Stimulated activated CD4-positive, alpha-beta T cell treated with anti-CD3 and anti-CD28 coated beads, TNF-alpha, amount 100 ng/mL, for 48 hours (primary cell): ENCODE results near the gene CSTF2T.
"Not testable (repeated sequence)": the region's sequence is repeated elsewhere in the genome, so short reads cannot be mapped to it uniquely, and the experiment has no call there.

Experiments
- DNase-seq, 3 donors: peaks; one replicate each; pipeline ENCODE4 v3.0.0-alpha.2; 2020; ENCODE audit warnings: low read depth in 3 of 3

Gene CSTF2T

GRCh38 chr10:51696251-51696650 is 3.1 kb downstream of the CSTF2T start:
- DNase-seq = no peak

- DNase-seq = no peak
Measured at GRCh38 chr10:51694086-51694768, 5.2 kb downstream of the CSTF2T start.

- DNase-seq = no peak
Measured at GRCh38 chr10:51691135-51691534, 8.3 kb downstream of the CSTF2T start.

GRCh38 chr10:51689536-51689935 is 9.9 kb downstream of the CSTF2T start:
- DNase-seq = no peak

- DNase-seq = not testable (repeated sequence)
Measured at GRCh38 chr10:51688826-51689225, 10.6 kb downstream of the CSTF2T start.

GRCh38 chr10:51687296-51687695 is 12.1 kb downstream of the CSTF2T start:
- no peak for DNase-seq

GRCh38 chr10:51685768-51686167 is 13.6 kb downstream of the CSTF2T start:
- no peak for DNase-seq

GRCh38 chr10:51683031-51683691 is 16.2 kb downstream of the CSTF2T start:
- no peak for DNase-seq

- DNase-seq = no peak
Measured at GRCh38 chr10:51679841-51680240, 19.6 kb downstream of the CSTF2T start.

GRCh38 chr10:51675088-51675487 is 24.3 kb downstream of the CSTF2T start:
- DNase-seq = no peak

GRCh38 chr10:51672039-51672535 is 27.3 kb downstream of the CSTF2T start:
- no peak for DNase-seq

GRCh38 chr10:51669041-51669440 is 30.4 kb downstream of the CSTF2T start:
- no peak for DNase-seq

GRCh38 chr10:51668336-51668689 is 31.1 kb downstream of the CSTF2T start:
- DNase-seq = no peak

GRCh38 chr10:51667678-51668335 is 31.6 kb downstream of the CSTF2T start:
- no peak for DNase-seq

GRCh38 chr10:51666456-51666855 is 32.9 kb downstream of the CSTF2T start:
- DNase-seq = no peak

GRCh38 chr10:51663086-51663485 is 36.3 kb downstream of the CSTF2T start:
- no peak for DNase-seq

- DNase-seq = no peak
Measured at GRCh38 chr10:51659344-51659743, 40.1 kb downstream of the CSTF2T start.

GRCh38 chr10:51658000-51658399 is 41.4 kb downstream of the CSTF2T start:
- DNase-seq = no peak

GRCh38 chr10:51656503-51656902 is 42.9 kb downstream of the CSTF2T start:
- DNase-seq = no peak

GRCh38 chr10:51654918-51655317 is 44.5 kb downstream of the CSTF2T start:
- DNase-seq = no peak

GRCh38 chr10:51653025-51653424 is 46.4 kb downstream of the CSTF2T start:
- DNase-seq = no peak

GRCh38 chr10:51651063-51651462 is 48.3 kb downstream of the CSTF2T start:
- no peak for DNase-seq

GRCh38 chr10:51649064-51649463 is 50.3 kb downstream of the CSTF2T start:
- DNase-seq = no peak
